ENCODE results near the gene RPL36AL. TPM values are rescaled to one million over a fixed set of nuclear protein-coding genes. Genes with fewer than 3 reads are reported as not detected.

Gene RPL36AL
- total RNA-seq, 4 donors from 2014 or later = 200 to 323 (median 277) TPM

GRCh38 chr14:49578141-49578540 is 42.3 kb downstream of the RPL36AL start:
- peaks cover 7 to 52% (median 37%) of the 10 kb centered on the region in 4 donors for H3K36me3 ChIP-seq

GRCh38 chr14:49574038-49574437 is 46.4 kb downstream of the RPL36AL start:
- 90% methylated on average over 5 of the region's 5 CpGs for WGBS
- H3K27me3 ChIP-seq = no peaks in the 10 kb centered on the region
- TF ChIP-seq POLR2AphosphoS5 (IDR thresholded peaks at IDR 0.05) (no peak), EP300 (IDR thresholded peaks at IDR 0.05) (no peak), POLR2A (IDR thresholded peaks at IDR 0.05; ENCODE audit: low read depth) (no peak)
- TF ChIP-seq, protein P1, sequence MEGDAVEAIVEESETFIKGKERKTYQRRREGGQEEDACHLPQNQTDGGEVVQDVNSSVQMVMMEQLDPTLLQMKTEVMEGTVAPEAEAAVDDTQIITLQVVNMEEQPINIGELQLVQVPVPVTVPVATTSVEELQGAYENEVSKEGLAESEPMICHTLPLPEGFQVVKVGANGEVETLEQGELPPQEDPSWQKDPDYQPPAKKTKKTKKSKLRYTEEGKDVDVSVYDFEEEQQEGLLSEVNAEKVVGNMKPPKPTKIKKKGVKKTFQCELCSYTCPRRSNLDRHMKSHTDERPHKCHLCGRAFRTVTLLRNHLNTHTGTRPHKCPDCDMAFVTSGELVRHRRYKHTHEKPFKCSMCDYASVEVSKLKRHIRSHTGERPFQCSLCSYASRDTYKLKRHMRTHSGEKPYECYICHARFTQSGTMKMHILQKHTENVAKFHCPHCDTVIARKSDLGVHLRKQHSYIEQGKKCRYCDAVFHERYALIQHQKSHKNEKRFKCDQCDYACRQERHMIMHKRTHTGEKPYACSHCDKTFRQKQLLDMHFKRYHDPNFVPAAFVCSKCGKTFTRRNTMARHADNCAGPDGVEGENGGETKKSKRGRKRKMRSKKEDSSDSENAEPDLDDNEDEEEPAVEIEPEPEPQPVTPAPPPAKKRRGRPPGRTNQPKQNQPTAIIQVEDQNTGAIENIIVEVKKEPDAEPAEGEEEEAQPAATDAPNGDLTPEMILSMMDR (IDR thresholded peaks at IDR 0.05) = no peak
- H3K27ac ChIP-seq (replicated peaks in 1 of 4) = no peak overlapping the region
- H3K4me3 ChIP-seq = no peak overlapping the region
- H3K4me1 ChIP-seq = no peaks in the 10 kb centered on the region
- intact Hi-C loops (cut with DNase I) = no loop called here
- H3K9me3 ChIP-seq = no peaks in the 10 kb centered on the region
- H3K36me3 ChIP-seq = peaks cover 0 to 39% (median 22%) of the 10 kb centered on the region in 4 donors
- DNase-seq (ENCODE audit: extremely low spot score) = no peak

More at GRCh38 chr14:49578141-49578540, 42.3 kb downstream of the RPL36AL start:
- Histone ChIP-seq H3K9me3 (no peaks in the 10 kb centered on the region), H3K27ac (replicated peaks in 1 of 4) (no peak overlapping the region), H3K27me3 (no peaks in the 10 kb centered on the region), H3K4me1 (peaks cover 0 to 18% (median 14%) of the 10 kb centered on the region in 4 donors), H3K4me3 (no peak overlapping the region)
- TF ChIP-seq POLR2AphosphoS5 (IDR thresholded peaks at IDR 0.05) (no peak), POLR2A (IDR thresholded peaks at IDR 0.05; ENCODE audit: low read depth) (no peak), EP300 (IDR thresholded peaks at IDR 0.05) (no peak)
- TF ChIP-seq, protein P1 (IDR thresholded peaks at IDR 0.05) = no peak
- intact Hi-C loops (cut with DNase I) = no loop called here
- 100% methylated on average over 1 of the region's 1 CpG for WGBS
- DNase-seq (ENCODE audit: extremely low spot score) = no peak

- H3K36me3 ChIP-seq = peaks cover 0 to 6% (median 2%) of the 10 kb centered on the region in 4 donors
- 90% methylated on average over 3 of the region's 3 CpGs for WGBS
- TF ChIP-seq POLR2A (IDR thresholded peaks at IDR 0.05; ENCODE audit: low read depth) (no peak), EP300 (IDR thresholded peaks at IDR 0.05) (no peak), POLR2AphosphoS5 (IDR thresholded peaks at IDR 0.05) (no peak)
- TF ChIP-seq, protein P1 (IDR thresholded peaks at IDR 0.05) = no peak
- H3K9me3 ChIP-seq = no peaks in the 10 kb centered on the region
- no peaks in the 10 kb centered on the region for H3K4me1 ChIP-seq
- intact Hi-C loops (cut with DNase I) = no loop called here
- DNase-seq (ENCODE audit: extremely low spot score) = no peak
- no peak overlapping the region for H3K27ac ChIP-seq (replicated peaks in 1 of 4)
- H3K4me3 ChIP-seq = no peak overlapping the region
- no peaks in the 10 kb centered on the region for H3K27me3 ChIP-seq
Observed at GRCh38 chr14:49569281-49569680, 51.1 kb downstream of the RPL36AL start.

Small RNA genes within 50 kb of the gene (small RNA-seq; reads per million reads assigned to genes)
- 0 reads per million in 3 donors for gene AL139099.3
- gene AL139099.4 = 0 reads per million in 3 donors
- gene RF00019 = 0 reads per million in 3 donors

Other genes starting within 250 kb of the RPL36AL start
- 1,000 to 10,000 TPM in 3 of 4 donors, 100 to 1,000 TPM in 1; 795 to 7,884 (median 5,092) TPM for gene RPS29, start 34.2 kb downstream of the RPL36AL start, total RNA-seq
- gene LRR1, start 21.7 kb downstream of the RPL36AL start, total RNA-seq = 10 to 100 TPM in 2 of 4 donors, 1 to 10 TPM in 2; 8.6 to 17.8 (median 10.3) TPM
- gene MGAT2, start 173 bp upstream of the RPL36AL start, total RNA-seq = 10 to 100 TPM; 20.3 to 29.5 (median 24.1) TPM
- 1 to 10 TPM; 6.5 to 8.8 (median 7.6) TPM for gene DNAAF2, start 14.6 kb upstream of the RPL36AL start, total RNA-seq
- under 1 TPM in 3 of 4 donors, not detected in 1; 0.39 to 0.83 (median 0.46) TPM for gene POLE2, start 67.6 kb upstream of the RPL36AL start, total RNA-seq
- 1 to 10 TPM; 7.6 to 8.3 (median 8.0) TPM for gene KLHDC1, start 72.5 kb upstream of the RPL36AL start, total RNA-seq
- 100 to 1,000 TPM in 1 of 4 donors, 10 to 100 TPM in 3; 72.2 to 102 (median 85.8) TPM for gene KLHDC2, start 147.5 kb upstream of the RPL36AL start, total RNA-seq
- 10 to 100 TPM; 40.6 to 71.0 (median 56.4) TPM for gene NEMF, start 232.2 kb upstream of the RPL36AL start, total RNA-seq